Naive B cell (primary cell): ENCODE measurements around the gene CNOT2. TPM values are rescaled to one million over a fixed set of nuclear protein-coding genes. Genes with fewer than 3 reads are reported as not detected.

Experiments used
- ATAC-seq, 2 donors: fragments of 150-1000 bp; cut with Tn5 transposase; 2 replicates each; pipeline ENCODE4 v1.10.0; 2021; ENCODE audit warnings: low read depth in 2 of 2, mild to moderate bottlenecking in 2 of 2, moderate library complexity in 2 of 2
- DNase-seq: peaks from one replicate; pipeline ENCODE4 v3.0.0; 2022
- H3K27ac Mint-ChIP-seq, 6 donors: one replicate each; pipeline ENCODE4 v1.8.0; 2020 to 2022; ENCODE audit warnings: mild to moderate bottlenecking in 6 of 6, mixed read lengths in 6 of 6, moderate library complexity in 5 of 6, inconsistent platforms in 2 of 6
- H3K27me3 Mint-ChIP-seq, 3 donors: one replicate each; pipeline ENCODE4 v1.8.0; 2021 to 2022; ENCODE audit warnings: mixed read lengths in 3 of 3, mild to moderate bottlenecking in 1 of 3
- H3K36me3 Mint-ChIP-seq, 2 donors: one replicate each; pipeline ENCODE4 v1.8.0; 2020 to 2022; ENCODE audit warnings: mixed read lengths in 2 of 2, inconsistent platforms in 1 of 2, mild to moderate bottlenecking in 1 of 2
- H3K4me1 Mint-ChIP-seq, 3 donors: one replicate each; pipeline ENCODE4 v1.8.0; 2020 to 2022; ENCODE audit warnings: mixed read lengths in 3 of 3, inconsistent platforms in 1 of 3, mild to moderate bottlenecking in 1 of 3, moderate library complexity in 1 of 3
- H3K4me3 Mint-ChIP-seq, 8 donors: one replicate each; pipeline ENCODE4 v1.8.0; 2020 to 2022; ENCODE audit warnings: mild to moderate bottlenecking in 8 of 8, mixed read lengths in 8 of 8, moderate library complexity in 8 of 8, inconsistent platforms in 2 of 8
- H3K9me3 Mint-ChIP-seq, 7 donors: one replicate each; pipeline ENCODE4 v1.8.0; 2020 to 2022; ENCODE audit warnings: mixed read lengths in 7 of 7, mild to moderate bottlenecking in 5 of 7, inconsistent platforms in 2 of 7, moderate library complexity in 1 of 7
- polyA plus RNA-seq, 6 donors: library from polyadenylated mRNA; unstranded; fragments of 300-500 nt; fragmentation: Illumina TruSeq; gene quantifications; one replicate each; pipeline ENCODE4 v1.2.3, GENCODE V29; 2021; ENCODE audit warnings: low read depth in 6 of 6

CNOT2 gene
- polyA plus RNA-seq, 6 donors from 2014 or later, result 95.9 to 133 (median 114) TPM

DNA sequence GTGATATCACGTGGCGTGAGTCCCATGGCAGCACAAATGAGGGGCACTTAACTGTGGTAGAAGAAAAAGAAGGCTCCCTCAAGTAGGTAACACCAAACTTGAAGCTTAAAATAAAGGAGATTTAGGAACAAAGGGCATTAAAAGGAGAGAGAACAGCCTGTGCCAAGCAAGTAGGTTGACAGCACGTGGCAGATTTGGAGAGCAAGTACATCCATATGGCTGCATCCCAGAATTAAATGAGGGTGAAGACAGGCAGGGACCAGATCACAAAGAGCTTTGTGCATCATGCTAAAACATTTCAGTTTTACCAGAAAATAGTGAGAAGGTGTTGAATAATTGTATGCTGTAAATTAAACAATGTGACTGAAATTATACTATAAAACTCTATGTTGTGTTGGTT lies 155.6 kb downstream of the CNOT2 start:
- ATAC-seq, result no peak
- no peak overlapping the region for H3K27ac Mint-ChIP-seq
- DNase-seq, result no peak
- peaks cover 0 to 12% of the 10 kb centered on the region in 2 donors for H3K36me3 Mint-ChIP-seq
- no peak overlapping the region for H3K4me3 Mint-ChIP-seq
- no peaks in the 10 kb centered on the region for H3K9me3 Mint-ChIP-seq
- H3K4me1 Mint-ChIP-seq, result peaks cover 0 to 2% (median 0%) of the 10 kb centered on the region in 3 donors
- H3K27me3 Mint-ChIP-seq, result no peaks in the 10 kb centered on the region

DNA sequence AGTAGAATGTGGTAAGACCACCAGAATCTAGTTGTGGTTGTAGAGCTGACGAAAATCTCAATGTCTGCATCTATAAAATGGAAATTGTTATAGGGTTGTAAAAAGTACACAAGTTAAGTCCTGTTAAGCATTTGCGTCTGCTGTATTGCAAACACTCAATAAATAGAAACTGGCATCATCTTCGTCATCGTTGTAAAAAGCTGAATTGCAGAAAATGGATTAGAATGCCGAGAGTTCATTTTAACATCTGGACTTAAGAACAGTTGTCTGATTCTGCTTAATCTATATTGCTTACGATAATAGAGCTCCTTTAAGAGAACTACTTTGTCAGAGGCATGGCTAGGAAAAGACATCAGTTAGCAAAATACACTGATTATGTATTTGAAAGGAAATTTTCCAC lies 156.1 kb downstream of the CNOT2 start:
- Mint-ChIP-seq H3K4me3 (no peak overlapping the region), H3K27me3 (no peaks in the 10 kb centered on the region), H3K4me1 (peaks cover 0 to 2% (median 0%) of the 10 kb centered on the region in 3 donors), H3K27ac (no peak overlapping the region), H3K9me3 (no peaks in the 10 kb centered on the region), H3K36me3 (peaks cover 0 to 12% of the 10 kb centered on the region in 2 donors)
- DNase-seq (no peak), ATAC-seq (no peak)

DNA sequence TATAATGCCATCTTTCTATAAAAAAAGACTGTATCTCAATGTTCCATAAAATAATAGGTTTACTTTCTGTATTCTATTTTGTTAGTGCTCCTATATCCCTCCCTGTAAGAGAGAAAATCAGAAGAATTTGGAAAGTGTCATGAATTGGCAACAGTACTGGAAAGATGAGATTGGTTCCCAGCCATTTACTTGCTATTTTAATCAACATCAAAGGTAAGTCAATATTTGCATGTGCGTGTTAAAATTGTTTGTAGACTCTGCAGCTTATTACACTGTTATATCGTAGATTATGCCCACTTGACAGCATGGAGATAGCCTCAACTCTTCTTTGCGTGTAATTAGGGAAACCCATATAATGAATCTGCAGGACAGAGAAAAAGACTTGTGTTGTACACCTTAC lies 156.9 kb downstream of the CNOT2 start:
- no peak overlapping the region for H3K4me3 Mint-ChIP-seq
- H3K4me1 Mint-ChIP-seq, result peaks cover 0 to 2% (median 0%) of the 10 kb centered on the region in 3 donors
- no peak overlapping the region for H3K27ac Mint-ChIP-seq
- ATAC-seq, result no peak
- no peaks in the 10 kb centered on the region for H3K27me3 Mint-ChIP-seq
- H3K9me3 Mint-ChIP-seq, result no peaks in the 10 kb centered on the region
- DNase-seq, result no peak
- H3K36me3 Mint-ChIP-seq, result peaks cover 0 to 12% of the 10 kb centered on the region in 2 donors

DNA sequence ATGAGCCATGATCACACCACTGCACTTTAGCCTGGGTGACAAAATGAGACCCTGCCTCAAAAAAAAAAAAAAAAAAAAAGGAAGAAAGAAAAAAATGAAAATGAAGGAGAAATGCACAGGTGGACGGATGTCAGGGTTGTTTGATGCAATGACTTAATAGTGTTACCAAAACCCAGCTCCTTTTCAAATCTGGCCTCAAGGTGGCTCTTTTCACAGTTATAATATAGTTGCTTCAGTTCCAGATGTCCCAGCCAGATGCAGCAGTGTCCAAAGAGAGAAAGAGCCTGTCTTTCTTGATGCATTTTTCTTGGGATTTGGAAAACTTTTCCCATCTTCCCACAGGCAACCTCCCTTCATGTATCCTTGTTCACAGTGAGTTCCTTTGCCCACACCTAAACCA lies 159.4 kb downstream of the CNOT2 start:
- DNase-seq (no peak), ATAC-seq (no peak)
- Mint-ChIP-seq H3K27me3 (no peaks in the 10 kb centered on the region), H3K9me3 (no peaks in the 10 kb centered on the region), H3K4me3 (no peak overlapping the region), H3K4me1 (peaks cover 0 to 2% (median 0%) of the 10 kb centered on the region in 3 donors), H3K36me3 (peaks cover 0 to 12% of the 10 kb centered on the region in 2 donors), H3K27ac (no peak overlapping the region)

DNA sequence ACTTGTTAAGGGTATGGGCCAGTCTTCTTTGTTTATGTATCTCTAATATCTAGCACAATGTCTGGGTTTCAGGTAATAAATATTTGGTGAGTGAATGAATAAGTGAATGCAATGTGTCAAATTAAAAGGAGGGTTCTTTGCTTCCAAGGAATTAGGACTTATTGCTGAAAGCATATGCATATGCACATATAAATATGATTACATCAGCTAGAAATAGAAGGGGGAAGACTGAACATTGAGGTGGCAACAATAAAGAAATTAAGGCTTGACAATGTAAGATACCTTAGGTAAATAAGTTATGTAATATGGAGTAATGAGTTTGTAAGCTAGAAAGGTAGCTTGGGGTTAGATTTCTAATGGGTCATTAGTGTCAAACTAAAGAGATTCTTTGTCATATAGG lies 160.6 kb downstream of the CNOT2 start:
- no peak for ATAC-seq
- no peaks in the 10 kb centered on the region for H3K27me3 Mint-ChIP-seq

More for the DNA sequence above, 160.6 kb downstream of the CNOT2 start:
- Mint-ChIP-seq H3K36me3 (peaks cover 0 to 12% of the 10 kb centered on the region in 2 donors), H3K27ac (no peak overlapping the region), H3K4me1 (no peaks in the 10 kb centered on the region), H3K4me3 (no peak overlapping the region), H3K9me3 (no peaks in the 10 kb centered on the region)
- no peak for DNase-seq

Other genes starting within 250 kb of the CNOT2 start
- 1 to 10 TPM in 1 of 6 donors, under 1 TPM in 5; 0.44 to 1.7 (median 0.75) TPM for gene KCNMB4, start 122.9 kb downstream of the CNOT2 start, polyA plus RNA-seq